ENCODE data around the gene IQGAP2.

- no peak for TF ChIP-seq POLR2A (IDR thresholded peaks at IDR 0.05; ENCODE audit: low read length)
- TF ChIP-seq GATA1 (IDR thresholded peaks at IDR 0.05; ENCODE audit: low read depth, low read length): no peak
Measured at GRCh38 chr5:76384189-76384588, 18.9 kb upstream of the IQGAP2 start.

Data from erythroblast (primary cell).